ENCODE results near the gene THSD4. TPM values are rescaled to one million over a fixed set of nuclear protein-coding genes. Genes with fewer than 3 reads are reported as not detected.

The THSD4 gene
- total RNA-seq, 1 donor, result 50.9 TPM

- no peak overlapping the region for H3K4me3 ChIP-seq (ENCODE audit: low read depth, low read length)
- TF ChIP-seq CTCF (IDR thresholded peaks at IDR 0.05; ENCODE audit: insufficient read depth, low read length), result no peak
- peak; percentile 43 for DNase-seq (ENCODE audit: low read depth)
These were observed 484.3 kb downstream of the THSD4 start for GRCh38 chr15:71599418-71600151.

GRCh38 chr15:71600237-71600636 is 485.0 kb downstream of the THSD4 start:
- DNase-seq (ENCODE audit: low read depth), result no peak
- no peak overlapping the region for H3K4me3 ChIP-seq (ENCODE audit: low read depth, low read length)
- no peak for TF ChIP-seq CTCF (IDR thresholded peaks at IDR 0.05; ENCODE audit: insufficient read depth, low read length)

- no peak for TF ChIP-seq CTCF (IDR thresholded peaks at IDR 0.05; ENCODE audit: insufficient read depth, low read length)
- no peak overlapping the region for H3K4me3 ChIP-seq (ENCODE audit: low read depth, low read length)
- no peak for DNase-seq (ENCODE audit: low read depth)
These were observed 486.0 kb downstream of the THSD4 start for GRCh38 chr15:71601038-71601834.

GRCh38 chr15:71603379-71603778 is 488.1 kb downstream of the THSD4 start:
- no peak overlapping the region for H3K4me3 ChIP-seq (ENCODE audit: low read depth, low read length)
- no peak for DNase-seq (ENCODE audit: low read depth)
- TF ChIP-seq CTCF (IDR thresholded peaks at IDR 0.05; ENCODE audit: insufficient read depth, low read length), result no peak

- no peak for TF ChIP-seq CTCF (IDR thresholded peaks at IDR 0.05; ENCODE audit: insufficient read depth, low read length)
- DNase-seq (ENCODE audit: low read depth), result no peak
- no peak overlapping the region for H3K4me3 ChIP-seq (ENCODE audit: low read depth, low read length)
These were observed 492.1 kb downstream of the THSD4 start for GRCh38 chr15:71607383-71607782.

GRCh38 chr15:71610728-71611552 is 495.7 kb downstream of the THSD4 start:
- peak; percentile 14 for DNase-seq (ENCODE audit: low read depth)
- TF ChIP-seq CTCF (IDR thresholded peaks at IDR 0.05; ENCODE audit: insufficient read depth, low read length), result no peak
- no peak overlapping the region for H3K4me3 ChIP-seq (ENCODE audit: low read depth, low read length)

All from fibroblast of the aortic adventitia (primary cell).